Loucy (cell line): ENCODE measurements around the gene LRRC28.

ENCODE experiments used
- H2AFZ ChIP-seq: fragments of 200-600 bp; sonication (generic); 2 replicates; pipeline ENCODE4 v1.6.0; 2016; ENCODE audit warnings: antibody characterized with exemption, mild to moderate bottlenecking, low read length, moderate library complexity
- H3F3A ChIP-seq: fragments of 200-600 bp; 2 replicates; pipeline ENCODE4 v1.6.0; 2016; ENCODE audit warnings: antibody characterized with exemption, low read depth, mild to moderate bottlenecking
- H3K27me3 ChIP-seq: fragments of 200-600 bp; sonication (generic); 2 replicates; pipeline ENCODE4 v1.6.1; 2014; ENCODE audit warnings: low read length, mild to moderate bottlenecking; ENCODE audit not compliant: insufficient read depth, poor library complexity, severe bottlenecking
- H3K36me3 ChIP-seq: fragments of 200-600 bp; sonication (generic); 2 replicates; pipeline ENCODE4 v1.6.1; 2016; ENCODE audit warnings: low read length; ENCODE audit not compliant: insufficient read depth
- H3K4me1 ChIP-seq: fragments of 200-600 bp; sonication (generic); 2 replicates; pipeline ENCODE4 v1.5.1; 2014; ENCODE audit warnings: low read length, mild to moderate bottlenecking; ENCODE audit not compliant: insufficient read depth, poor library complexity, severe bottlenecking
- H3K4me2 ChIP-seq: fragments of 200-600 bp; sonication (generic); 2 replicates; pipeline ENCODE4 v1.6.0; 2014; ENCODE audit warnings: antibody characterized with exemption, low read length, low read depth, mild to moderate bottlenecking; ENCODE audit not compliant: poor library complexity, severe bottlenecking
- H3K4me3 ChIP-seq: fragments of 200-600 bp; sonication (generic); 2 replicates; pipeline ENCODE4 v1.5.1; 2014; ENCODE audit warnings: low read length, mild to moderate bottlenecking, mixed read lengths; ENCODE audit not compliant: poor library complexity, severe bottlenecking
- H3K79me2 ChIP-seq: fragments of 200-600 bp; sonication (generic); 2 replicates; pipeline ENCODE4 v1.6.1; 2014; ENCODE audit warnings: low read length; ENCODE audit not compliant: insufficient read depth
- H3K9ac ChIP-seq: fragments of 200-600 bp; sonication (generic); 2 replicates; pipeline ENCODE4 v1.6.0; 2014; ENCODE audit warnings: mild to moderate bottlenecking, low read depth, low read length, moderate library complexity; ENCODE audit not compliant: poor library complexity, severe bottlenecking
- H3K9me2 ChIP-seq: fragments of 200-600 bp; sonication (generic); replicated peaks from 2 replicates; pipeline ENCODE4 v1.6.1; 2016; ENCODE audit warnings: low read depth, low read length, mixed read lengths
- H3K9me3 ChIP-seq: fragments of 200-600 bp; sonication (generic); 2 replicates; pipeline ENCODE4 v1.6.1; 2014; ENCODE audit warnings: mild to moderate bottlenecking, antibody characterized with exemption, low read length, low read depth; ENCODE audit not compliant: insufficient read depth
- H4K20me1 ChIP-seq: fragments of 200-600 bp; sonication (generic); 2 replicates; pipeline ENCODE4 v1.6.0; 2014; ENCODE audit warnings: antibody characterized with exemption, low read length, mild to moderate bottlenecking; ENCODE audit not compliant: insufficient read depth, poor library complexity, severe bottlenecking
- CTCF ChIP-seq: fragments of 200-600 bp; sonication (generic); conservative IDR thresholded peaks from 2 replicates; pipeline ENCODE4 v1.5.1; 2014; ENCODE audit warnings: mild to moderate bottlenecking, antibody characterized with exemption, low read length
- EZH2phosphoT487 ChIP-seq: fragments of 200-600 bp; IDR thresholded peaks from 2 replicates; pipeline ENCODE4 v1.6.1; 2018; ENCODE audit warnings: antibody characterized with exemption, mild to moderate bottlenecking, moderate library complexity, borderline replicate concordance

LRRC28 gene

GRCh38 chr15:99241752-99242151 lies 9.5 kb upstream of the LRRC28 start:
- H3K4me3 ChIP-seq = no peak overlapping the region
- H3K9me3 ChIP-seq = no peaks in the 10 kb centered on the region
- H3K4me1 ChIP-seq = no peaks in the 10 kb centered on the region
- H3K9ac ChIP-seq = no peak overlapping the region
- no peaks in the 10 kb centered on the region for H3K36me3 ChIP-seq
- TF ChIP-seq CTCF (no peak), EZH2phosphoT487 (no peak)
- H3K9me2 ChIP-seq = no peaks in the 10 kb centered on the region
- H3K4me2 ChIP-seq = no peak overlapping the region
- peaks cover 22% of the 10 kb centered on the region for H3K27me3 ChIP-seq
- H4K20me1 ChIP-seq = no peaks in the 10 kb centered on the region
- no peaks in the 10 kb centered on the region for H3K79me2 ChIP-seq
- H2AFZ ChIP-seq = no peak overlapping the region
- H3F3A ChIP-seq = no peaks in the 10 kb centered on the region

- no peaks in the 10 kb centered on the region for H3K36me3 ChIP-seq
Observed at GRCh38 chr15:99244306-99244705, 7.0 kb upstream of the LRRC28 start.

GRCh38 chr15:99247062-99247461 lies 4.2 kb upstream of the LRRC28 start:
- no peaks in the 10 kb centered on the region for H3K79me2 ChIP-seq
- TF ChIP-seq EZH2phosphoT487 (no peak), CTCF (no peak)
- no peaks in the 10 kb centered on the region for H3K9me2 ChIP-seq
- H3K9me3 ChIP-seq = no peaks in the 10 kb centered on the region
- H3K36me3 ChIP-seq = no peaks in the 10 kb centered on the region
- H3K4me2 ChIP-seq = no peak overlapping the region
- no peak overlapping the region for H2AFZ ChIP-seq
- no peak overlapping the region for H3K4me3 ChIP-seq
- no peaks in the 10 kb centered on the region for H3F3A ChIP-seq
- peaks cover 69% of the 10 kb centered on the region for H3K27me3 ChIP-seq
- peaks cover 10% of the 10 kb centered on the region for H3K4me1 ChIP-seq
- no peak overlapping the region for H3K9ac ChIP-seq
- no peaks in the 10 kb centered on the region for H4K20me1 ChIP-seq

More at GRCh38 chr15:99244306-99244705, 7.0 kb upstream of the LRRC28 start:
- Histone ChIP-seq H3K9me2 (no peaks in the 10 kb centered on the region), H3K4me3 (no peak overlapping the region), H3F3A (no peaks in the 10 kb centered on the region), H4K20me1 (no peaks in the 10 kb centered on the region), H3K4me2 (no peak overlapping the region), H3K9ac (no peak overlapping the region), H3K79me2 (no peaks in the 10 kb centered on the region), H3K9me3 (no peaks in the 10 kb centered on the region), H3K4me1 (no peaks in the 10 kb centered on the region), H2AFZ (no peak overlapping the region), H3K27me3 (peaks cover 48% of the 10 kb centered on the region)
- no peak for TF ChIP-seq CTCF
